ENCODE measurements around the gene TMEM252.

- TF ChIP-seq POLR2A (IDR thresholded peaks at IDR 0.05; ENCODE audit: low read depth, low read length) (no peak), POLR2AphosphoS5 (IDR thresholded peaks at IDR 0.05; ENCODE audit: low read depth, low read length) (no peak), TAF1 (IDR thresholded peaks at IDR 0.05; ENCODE audit: borderline replicate concordance, low read depth, low read length) (no peak)
These were observed 47.1 kb downstream of the TMEM252 start for GRCh38 chr9:68493541-68493940.

Data from GM12892 (cell line).